Skeletal muscle cell (primary cell): ENCODE data around the gene AP2B1.
A peak's percentile ranks its signal among the peaks of the same experiment; 100 is the strongest.

ENCODE experiments used
- DNase-seq: peaks from one replicate; pipeline ENCODE4 v3.0.0-alpha.2; 2010; ENCODE audit warnings: low read depth
- H3K4me3 ChIP-seq: 2 replicates; pipeline ENCODE4 v1.5.1; 2011; ENCODE audit warnings: low read depth, mild to moderate bottlenecking, control low read depth, low read length, moderate library complexity

The AP2B1 gene

DNA sequence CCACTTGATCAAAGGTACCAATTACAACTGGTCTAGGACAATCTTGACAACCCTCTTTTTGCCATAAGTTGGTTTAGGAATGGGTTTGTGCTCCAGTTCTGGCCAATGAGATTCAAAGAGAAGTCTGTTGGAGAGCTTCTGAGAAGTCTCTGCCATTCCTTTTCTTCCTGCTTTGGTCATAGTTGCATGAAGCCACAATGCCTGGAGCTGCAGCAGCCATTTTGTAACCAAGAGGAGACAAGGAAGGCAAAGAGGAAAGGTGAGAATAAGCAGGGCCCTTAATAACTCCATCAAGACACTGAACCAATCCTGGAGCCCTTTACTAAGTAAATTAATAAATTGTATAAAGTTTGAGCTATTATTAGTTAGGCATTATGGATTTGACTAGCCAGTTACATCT lies 170.1 kb downstream of the AP2B1 start:
- H3K4me3 ChIP-seq: no peak overlapping the region
- no peak for DNase-seq

DNA sequence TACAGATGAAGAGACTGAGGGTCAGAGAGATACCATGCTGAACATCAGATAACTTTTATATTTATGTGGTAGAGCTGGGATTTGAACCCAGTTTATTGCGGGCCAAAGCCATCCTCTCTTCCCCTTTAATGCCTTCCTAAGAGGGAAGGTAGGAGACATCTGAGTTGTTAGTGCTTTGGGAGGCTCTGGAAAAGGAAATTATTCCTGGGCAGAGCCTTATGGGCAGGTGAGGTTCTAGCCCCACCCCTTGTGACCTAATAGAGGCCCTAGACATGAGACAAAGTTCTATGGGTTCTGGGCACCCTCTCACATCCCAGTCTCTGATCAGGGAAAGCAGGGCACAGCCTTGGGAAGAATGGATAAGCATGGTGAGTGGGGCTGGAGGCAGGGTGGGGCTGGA lies 173.5 kb downstream of the AP2B1 start, which contains the start of gene C17orf50:
Gene C17orf50, plus strand, starts transcription at position 301 of the 400 bp plus-strand sequence. Its CDS starts 55 bp downstream, at position 356.
- no peak within 1 kb of the TSS for H3K4me3 ChIP-seq
- no peak for DNase-seq

DNA sequence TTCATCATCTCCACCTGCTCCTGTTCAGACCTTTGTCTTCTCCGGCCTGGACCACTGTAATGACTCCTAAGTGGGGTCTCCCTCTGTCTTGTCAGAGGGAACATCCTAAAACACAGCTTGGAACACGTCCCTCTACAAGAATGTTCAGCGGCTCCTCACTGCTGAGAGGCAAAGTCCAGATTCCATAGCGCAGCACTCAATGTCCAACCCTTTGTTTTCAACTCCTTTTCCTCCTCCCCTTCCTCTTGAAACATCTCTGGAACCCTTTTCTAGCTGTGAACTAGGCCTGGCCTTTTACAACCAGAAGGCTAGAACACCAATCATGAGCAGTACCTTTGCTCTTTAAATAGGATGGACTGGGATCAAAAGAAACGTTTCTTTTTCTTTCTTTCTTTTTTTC lies 174.5 kb downstream of the AP2B1 start:
- H3K4me3 ChIP-seq: no peak overlapping the region
- DNase-seq: no peak

DNA sequence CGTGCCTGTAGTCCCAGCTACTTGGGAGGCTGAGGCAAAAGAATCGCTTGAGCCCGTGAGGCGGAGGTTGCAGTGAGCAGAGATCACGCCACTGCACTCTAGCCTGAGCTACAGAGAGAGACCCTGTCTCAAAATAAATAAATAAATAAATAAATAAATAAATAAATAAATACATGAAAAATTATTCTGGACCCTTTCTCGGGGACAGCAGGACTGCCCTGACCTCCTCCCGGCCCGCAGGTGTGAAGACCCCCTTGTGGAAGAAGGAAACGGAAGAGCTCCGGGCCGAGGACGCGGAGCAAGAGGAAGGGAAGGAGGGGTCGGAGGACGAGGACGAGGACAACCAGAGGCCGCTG lies 176.6 kb downstream of the AP2B1 start:
- DNase-seq: no peak
- peak overlapping the region; percentile 44 for H3K4me3 ChIP-seq

DNA sequence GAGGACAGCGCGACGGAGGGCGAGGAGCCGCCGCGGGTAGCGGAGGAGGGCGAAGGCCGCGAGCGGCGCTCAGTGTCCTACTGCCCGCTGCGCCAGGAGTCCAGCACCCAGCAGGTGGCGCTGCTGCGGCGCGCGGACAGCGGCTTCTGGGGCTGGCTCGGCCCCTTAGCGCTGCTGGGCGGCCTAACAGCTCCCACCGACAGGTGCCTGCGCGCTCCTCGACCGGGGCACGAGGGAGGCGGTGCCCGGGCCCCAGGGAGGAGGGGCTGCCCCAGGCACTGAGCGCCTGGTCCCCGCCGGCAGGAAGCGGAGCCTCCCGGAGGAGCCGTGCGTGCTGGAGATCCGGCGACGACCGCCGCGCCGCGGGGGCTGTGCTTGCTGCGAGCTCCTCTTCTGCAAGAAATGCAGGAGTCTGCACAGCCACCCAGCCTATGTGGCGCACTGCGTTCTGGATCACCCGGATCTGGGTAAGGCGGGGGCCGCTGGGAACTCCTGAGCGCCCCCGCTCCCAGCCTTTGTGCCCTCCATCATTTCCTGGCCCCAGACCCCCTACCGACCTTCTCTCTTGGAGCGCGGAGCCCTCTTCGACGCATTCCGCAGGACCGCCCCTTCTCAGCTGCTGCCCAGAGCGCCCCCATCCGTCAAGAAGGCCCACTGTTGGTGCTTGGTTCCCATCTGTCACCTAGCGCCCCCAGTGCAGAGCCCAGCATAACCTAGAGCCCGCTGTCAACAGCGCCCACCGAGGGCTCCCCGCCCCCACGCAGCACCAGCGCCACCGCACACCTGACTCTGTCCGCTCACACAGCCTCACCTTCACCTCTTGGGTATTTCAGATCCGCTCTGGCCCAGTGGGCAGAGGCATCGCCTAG lies 177.2 kb downstream of the AP2B1 start:
- no peak for DNase-seq
- H3K4me3 ChIP-seq: peak overlapping the region; percentile 44

DNA sequence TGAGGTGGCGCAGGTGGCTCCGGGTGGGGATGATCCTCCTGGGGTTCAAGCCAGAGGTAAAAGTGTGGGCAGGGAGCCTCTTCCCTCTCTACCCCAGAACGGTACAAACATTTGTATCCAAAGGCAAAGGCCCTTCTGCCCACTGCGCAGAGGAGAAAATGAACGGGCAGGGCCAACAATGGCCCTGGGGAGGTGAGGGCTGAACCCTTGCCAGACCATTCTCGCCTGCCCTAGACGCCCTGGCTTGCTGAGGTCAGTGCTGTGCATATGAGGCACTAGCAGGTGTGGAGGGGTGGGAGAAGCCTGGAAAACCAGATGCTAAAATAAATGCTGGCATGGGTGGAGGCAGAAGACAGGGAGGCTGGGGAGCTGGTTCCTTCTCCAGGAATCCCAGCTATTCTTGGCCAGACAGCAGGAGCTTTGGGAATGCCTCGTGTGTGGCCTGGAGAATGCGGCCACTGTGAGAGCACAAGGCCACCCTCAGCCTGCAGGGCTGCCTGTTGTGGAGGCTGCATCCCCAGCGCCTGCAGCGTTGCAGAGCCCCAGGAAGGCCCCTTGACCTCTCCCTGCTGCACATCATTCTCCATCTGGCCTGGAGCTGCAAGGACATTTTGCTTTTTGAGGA lies 178.1 kb downstream of the AP2B1 start:
- no peak overlapping the region for H3K4me3 ChIP-seq
- DNase-seq: no peak

DNA sequence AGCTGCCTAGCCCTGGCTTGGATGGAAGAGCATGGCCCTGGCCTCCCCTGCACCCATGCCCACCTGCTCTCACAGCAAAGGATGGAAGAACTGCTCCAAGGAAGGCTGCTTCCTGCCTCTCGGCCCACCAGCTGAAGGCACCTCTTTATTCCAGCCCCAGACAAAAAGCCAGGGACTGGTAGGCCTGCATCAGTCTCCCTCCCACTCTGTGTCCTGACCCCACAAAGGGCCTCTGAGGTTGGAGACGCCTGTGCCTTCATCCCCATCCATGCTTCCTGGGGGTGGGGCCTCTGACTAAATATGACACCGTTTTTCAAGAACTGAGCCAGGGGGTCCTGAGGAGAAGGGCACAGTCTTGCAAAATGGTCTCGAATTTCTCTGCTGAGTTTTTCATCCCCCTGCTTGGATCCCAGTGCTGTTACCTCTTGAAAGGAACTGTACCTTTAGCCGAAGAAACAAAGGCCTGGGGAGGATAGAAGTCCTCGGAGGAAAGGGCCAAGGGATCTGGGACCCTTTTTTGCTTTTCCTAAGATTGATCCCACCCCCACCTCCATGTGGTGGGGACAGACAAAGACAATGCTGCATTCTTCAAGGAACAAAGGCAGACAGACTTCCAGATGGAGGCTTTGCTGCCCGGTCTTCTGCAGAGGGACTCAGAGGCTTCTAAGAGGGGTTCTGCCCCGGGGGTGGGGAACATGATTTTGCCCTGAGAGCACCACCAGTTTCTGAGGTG lies 178.8 kb downstream of the AP2B1 start:
- DNase-seq: no peak
- H3K4me3 ChIP-seq: no peak overlapping the region

DNA sequence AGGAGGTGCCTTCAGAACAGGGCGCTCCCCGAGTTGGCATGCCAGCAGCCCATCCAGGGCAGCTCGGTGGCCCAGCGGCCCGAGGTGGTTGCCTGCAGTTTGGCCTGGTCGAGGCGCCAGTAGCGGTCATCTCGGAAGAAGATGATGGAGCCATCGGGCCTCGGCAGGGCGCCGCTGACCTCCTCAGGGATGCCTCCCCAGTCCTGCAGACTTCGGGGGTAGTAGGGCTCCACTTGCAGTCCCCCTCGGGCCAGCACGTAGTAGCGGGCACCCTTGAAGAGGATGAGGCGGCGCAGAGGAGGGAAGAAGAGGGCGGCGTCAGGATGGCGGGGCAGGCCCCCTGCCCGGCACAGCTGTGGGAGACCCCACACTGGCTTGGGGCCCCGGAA lies 179.4 kb downstream of the AP2B1 start:
- no peak overlapping the region for H3K4me3 ChIP-seq
- DNase-seq: no peak

DNA sequence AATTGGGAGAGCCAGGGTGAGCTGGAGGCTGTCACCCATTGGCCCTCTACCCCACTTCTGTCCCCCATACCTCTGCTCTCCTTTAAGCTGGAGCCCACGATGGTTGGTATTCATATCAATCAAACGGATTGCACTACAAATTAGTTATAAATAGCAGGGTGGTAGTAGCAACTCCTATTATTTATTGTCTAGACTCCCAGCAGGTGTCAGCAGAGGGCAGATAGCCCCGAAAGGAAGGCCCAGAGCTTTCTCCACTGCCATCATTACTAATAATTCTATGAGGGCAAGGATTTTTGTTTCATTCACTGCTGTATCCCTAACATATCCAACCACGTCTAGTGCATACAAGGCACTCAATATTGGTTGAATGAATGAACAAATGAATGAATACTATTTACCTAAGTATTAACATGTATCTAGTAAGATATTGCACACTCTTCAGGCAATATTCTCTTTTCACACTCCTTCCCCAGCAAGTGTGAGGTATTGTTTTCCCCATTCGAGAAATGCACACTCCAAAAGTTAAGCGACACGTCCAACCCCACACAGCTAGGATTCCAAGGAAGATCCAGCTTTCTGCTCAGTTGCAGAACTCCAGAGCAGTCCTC lies 179.9 kb downstream of the AP2B1 start:
- no peak for DNase-seq

DNA sequence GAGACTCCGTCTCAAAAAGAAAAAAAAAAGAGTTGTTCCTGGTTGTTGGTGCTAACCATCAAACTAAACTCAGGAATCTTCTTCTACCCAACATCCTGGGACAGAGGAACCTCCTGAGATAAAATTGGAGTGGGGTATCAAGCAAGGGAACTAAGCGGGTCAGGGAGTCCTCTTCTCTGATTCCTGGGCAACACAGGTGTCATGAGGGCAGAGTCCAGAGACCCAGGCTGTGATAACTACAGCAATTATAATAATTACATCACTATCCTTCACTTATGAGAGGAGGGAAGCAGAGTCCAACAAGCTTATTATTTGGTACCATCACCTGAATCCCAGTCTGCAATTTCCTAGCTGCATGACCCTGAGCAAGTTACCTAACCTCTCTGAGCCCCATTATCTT lies 181.7 kb downstream of the AP2B1 start:
- no peak for DNase-seq
- no peak overlapping the region for H3K4me3 ChIP-seq

More for the DNA sequence above, 179.9 kb downstream of the AP2B1 start:
- no peak overlapping the region for H3K4me3 ChIP-seq

DNA sequence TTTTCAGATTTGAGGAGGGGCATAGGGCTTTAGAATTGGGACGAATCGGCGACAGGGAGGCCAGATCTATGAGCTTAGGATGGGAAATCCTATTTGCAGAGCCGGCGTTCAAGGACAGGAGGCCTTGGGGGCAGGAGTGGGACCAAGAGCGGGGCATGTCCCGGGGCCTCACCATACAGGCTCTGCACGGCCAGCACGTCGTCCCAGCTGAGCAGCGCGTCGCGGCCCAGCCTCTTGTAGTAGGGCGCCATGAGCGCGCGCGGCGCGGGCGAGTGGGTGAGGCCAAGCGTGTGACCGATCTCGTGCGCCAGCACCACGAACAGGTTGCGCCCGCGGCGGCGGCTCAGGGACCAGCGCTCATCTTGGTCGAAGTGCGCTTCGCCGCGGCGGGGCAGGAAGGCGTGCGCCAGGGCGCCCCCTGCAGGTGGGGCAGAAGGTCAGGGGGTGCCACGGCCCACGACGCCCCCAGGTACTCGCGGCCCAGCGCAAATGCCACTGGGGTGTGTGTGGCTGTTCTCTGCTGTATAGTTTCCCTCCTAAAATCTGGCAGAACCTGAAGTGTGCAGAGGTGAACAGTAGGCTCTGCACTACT lies 182.9 kb downstream of the AP2B1 start:
- H3K4me3 ChIP-seq: no peak overlapping the region
- no peak for DNase-seq

DNA sequence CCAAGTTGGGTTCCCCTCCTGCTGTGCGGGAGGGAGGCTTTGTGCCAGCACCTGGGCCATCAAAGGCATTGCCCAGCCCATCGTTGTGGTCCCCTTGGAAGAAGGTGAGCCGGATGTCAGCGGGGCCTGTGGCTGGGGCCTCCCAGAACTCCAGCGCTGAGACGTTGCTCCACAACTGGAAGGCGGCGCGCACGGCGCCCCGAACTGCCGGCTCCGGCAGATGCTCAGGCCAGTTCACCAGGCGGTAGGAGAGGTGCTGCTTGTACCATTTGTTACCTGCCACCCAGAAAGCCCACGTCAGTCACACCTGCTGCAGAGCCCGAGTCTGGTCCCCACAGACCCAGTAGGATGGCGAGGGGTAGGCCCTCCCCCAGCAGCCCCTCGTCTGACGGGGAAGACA lies 186.0 kb downstream of the AP2B1 start:
- DNase-seq: no peak
- no peak overlapping the region for H3K4me3 ChIP-seq

DNA sequence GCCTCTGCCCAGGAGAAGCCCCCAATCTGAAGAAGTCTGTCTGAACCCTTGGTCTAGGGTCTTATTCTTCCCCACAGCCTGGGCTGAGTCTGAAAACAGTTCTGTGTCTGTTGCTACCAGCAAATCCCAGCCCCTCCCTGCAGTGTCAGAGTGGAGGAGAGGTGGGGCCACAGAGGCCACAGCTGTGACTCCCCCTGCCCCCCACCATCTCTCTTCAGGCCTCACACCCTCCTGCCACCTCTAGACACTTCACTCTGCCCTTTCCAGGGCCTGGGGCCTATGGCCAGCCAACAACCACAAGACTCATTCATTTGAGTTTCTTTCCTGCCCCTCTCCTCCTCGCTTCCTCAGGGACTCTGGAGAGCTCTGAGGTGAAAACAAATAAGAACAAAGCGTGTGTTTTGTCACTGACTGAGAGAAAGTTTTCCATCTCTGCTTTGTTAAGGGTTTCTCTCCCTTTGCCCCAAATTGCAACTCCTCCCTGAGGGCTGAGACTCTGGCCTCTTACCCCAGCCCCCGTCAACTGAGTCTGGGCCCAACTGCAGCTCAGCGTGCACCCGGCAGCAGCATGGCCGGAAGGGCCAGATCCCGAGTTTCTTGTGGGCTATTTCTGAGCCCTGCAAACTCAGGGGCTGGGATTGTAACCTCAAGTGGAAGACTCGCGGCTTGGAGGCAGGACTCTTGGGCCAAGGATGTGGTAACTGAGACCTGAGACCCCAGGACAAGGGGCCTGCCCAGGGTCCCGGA lies 186.7 kb downstream of the AP2B1 start:
- H3K4me3 ChIP-seq: no peak overlapping the region
- no peak for DNase-seq

DNA sequence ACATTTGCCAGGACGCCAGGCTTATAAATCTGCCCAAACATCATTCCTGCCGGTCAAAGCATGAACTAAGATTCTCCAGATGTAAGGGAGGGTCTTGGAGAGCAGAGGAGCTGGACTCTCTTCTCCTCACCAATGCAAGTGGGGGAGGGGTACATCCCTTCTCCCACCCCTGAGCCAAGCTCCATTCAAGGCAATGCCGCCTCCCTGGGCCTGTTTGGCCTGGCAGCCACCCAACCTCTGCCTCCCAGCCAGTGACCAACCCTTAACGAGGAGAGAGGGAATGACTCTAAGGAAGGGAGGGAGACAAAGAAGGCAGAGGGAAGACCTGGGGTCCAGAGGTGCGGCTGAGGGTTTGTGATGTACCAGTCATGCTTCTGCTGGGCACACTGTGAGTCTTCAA lies 187.4 kb downstream of the AP2B1 start:
- no peak overlapping the region for H3K4me3 ChIP-seq
- no peak for DNase-seq

DNA sequence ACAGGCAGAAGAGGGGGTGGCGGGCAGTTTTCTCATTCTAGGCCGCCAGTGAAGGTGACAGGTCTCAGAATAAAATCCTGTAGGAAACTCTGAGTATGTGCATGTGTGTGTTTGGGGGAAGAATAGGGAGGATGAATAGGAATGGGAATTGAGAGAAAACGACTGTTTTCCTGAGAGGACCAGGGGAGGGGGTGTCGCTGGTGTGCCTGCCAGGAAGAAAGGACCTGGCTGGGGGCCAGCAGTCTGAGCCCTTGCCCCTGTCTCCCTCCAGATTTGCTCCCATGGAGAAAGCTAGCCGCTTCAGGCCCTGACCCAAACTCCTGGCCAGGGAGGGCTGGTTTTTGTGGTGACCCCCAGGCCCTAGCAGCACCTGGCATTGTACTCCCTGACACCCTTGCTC lies 187.9 kb downstream of the AP2B1 start:
- no peak for DNase-seq

DNA sequence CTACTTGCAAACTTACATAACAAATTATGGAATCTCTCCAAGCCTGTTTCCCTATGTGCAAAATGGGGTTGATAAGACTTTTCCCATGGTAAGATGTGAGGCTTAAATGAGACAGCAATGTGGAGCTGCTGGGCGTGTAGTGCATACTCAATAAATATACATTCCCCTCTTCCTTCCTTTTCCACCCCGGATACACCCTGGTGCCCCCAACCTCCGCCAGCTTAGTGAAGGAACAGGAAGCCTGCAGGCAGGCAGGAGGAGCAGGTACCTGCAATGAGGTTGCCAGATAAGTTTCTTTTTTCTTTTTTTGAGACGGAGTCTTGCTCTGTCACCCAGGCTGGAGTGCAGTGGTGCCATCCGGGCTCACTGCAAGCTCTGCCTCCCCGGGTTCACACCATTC lies 188.5 kb downstream of the AP2B1 start:
- no peak overlapping the region for H3K4me3 ChIP-seq
- DNase-seq: no peak

More for the DNA sequence above, 187.9 kb downstream of the AP2B1 start:
- H3K4me3 ChIP-seq: no peak overlapping the region
